Measurements from ENCODE around the gene RTN4R.
A peak's percentile ranks its signal among the peaks of the same experiment; 100 is the strongest.

Gene RTN4R

GRCh38 chr22:20239676-20240446 is 28.3 kb downstream of the RTN4R start:
- no peak for DNase-seq

DNA sequence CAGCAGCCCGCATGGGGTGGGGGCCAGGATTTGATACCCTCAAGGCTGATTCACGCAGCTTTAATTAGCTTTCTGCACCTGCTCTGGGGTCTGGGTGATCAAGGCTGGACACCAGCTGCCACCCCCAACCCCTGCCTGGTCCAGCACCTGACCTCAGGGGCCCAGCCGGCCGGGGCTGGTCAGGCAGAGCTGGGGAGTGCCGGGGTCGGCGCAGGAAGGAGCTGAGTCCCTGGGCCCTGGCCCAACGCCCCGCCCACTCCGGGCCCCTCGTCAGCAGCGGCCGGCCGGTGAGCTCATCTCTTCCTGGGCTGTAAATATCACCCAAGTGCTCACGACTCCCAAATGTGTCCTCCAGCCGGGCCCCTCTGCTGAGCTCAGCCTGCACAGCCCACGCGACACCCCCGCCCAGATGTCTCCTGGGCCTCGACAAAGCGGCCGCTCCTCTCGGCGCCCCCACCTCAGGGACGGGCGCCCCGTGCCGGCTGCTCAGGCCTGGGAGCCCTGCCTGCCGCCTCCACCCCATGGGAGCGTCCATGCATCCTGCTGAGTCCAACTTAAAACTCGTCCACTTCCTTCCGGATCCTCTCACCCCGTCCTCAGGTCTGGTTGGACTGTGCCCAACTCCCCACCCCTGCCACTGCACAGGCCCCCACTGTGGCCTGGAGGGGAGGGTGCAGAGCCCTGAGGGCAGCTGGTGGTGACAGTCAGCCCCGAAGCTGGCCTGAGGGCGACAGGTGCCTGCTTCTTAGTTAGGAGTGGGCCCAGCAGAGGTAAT is 29.0 kb downstream of the RTN4R start:
- peak in 1 of 2 experiments; percentile 40 for DNase-seq

GRCh38 chr22:20238536-20238900 is 29.6 kb downstream of the RTN4R start:
- peak; percentile 71 to 77 for DNase-seq

- peak in 1 of 2 experiments; percentile 33 for DNase-seq
These were observed 30.4 kb downstream of the RTN4R start for GRCh38 chr22:20237480-20238440.

- DNase-seq, result no peak
These were observed 31.9 kb downstream of the RTN4R start for GRCh38 chr22:20236052-20236717.

DNA sequence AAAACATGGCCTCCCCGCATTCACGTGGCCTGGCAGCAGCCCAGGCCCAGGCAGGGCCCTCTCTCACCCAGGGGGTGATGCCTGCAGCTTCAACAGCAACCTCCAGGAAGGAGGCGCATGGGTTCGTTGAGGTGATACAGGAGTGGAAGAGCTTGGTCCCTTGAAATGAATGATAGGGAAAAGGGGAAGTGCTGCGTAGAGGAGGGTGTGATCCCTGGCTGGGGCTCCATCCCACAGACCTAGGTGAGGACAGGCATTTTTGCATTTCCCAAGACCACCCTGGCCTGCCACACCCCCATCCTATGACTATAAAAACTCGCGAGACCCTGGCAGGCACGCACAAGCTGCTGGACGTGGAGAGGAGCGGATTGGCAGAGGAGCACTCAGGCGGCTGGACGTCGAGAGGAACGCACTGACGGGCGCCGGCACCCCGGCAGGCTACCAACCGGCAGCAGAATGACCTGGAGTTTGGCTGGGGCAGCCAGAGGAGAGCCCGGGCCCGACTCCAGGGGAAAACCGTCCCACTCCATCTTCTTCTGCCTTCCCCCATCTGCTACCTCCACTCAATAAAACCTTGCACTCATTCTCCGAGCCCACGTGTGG is 32.6 kb downstream of the RTN4R start:
- DNase-seq, result no peak

- DNase-seq, result no peak
These were observed 33.2 kb downstream of the RTN4R start for GRCh38 chr22:20234760-20235388.

- DNase-seq, result no peak
These were observed 33.8 kb downstream of the RTN4R start for GRCh38 chr22:20234314-20234682.

GRCh38 chr22:20233351-20234313 is 34.5 kb downstream of the RTN4R start:
- no peak for DNase-seq

DNA sequence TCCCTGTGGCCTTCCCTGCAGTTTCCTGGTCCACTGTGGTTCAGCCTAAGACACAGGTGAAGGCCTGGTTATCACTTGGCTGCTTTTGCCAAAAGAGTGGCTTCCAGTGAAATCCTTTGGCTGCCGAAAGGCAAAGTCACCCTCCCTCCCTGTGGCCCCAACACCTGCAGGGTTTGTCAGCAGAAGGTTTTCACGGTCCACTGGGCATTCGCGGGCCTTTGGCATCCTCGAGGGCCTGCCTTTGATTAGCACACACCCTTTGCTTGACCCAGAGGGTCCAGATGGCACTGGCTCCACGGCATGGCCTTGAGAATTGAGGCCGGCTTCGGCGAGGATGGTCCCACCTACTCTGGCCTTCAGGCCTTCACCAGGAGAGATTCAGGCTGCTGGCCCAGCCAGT is 35.3 kb downstream of the RTN4R start:
- no peak for DNase-seq

DNA sequence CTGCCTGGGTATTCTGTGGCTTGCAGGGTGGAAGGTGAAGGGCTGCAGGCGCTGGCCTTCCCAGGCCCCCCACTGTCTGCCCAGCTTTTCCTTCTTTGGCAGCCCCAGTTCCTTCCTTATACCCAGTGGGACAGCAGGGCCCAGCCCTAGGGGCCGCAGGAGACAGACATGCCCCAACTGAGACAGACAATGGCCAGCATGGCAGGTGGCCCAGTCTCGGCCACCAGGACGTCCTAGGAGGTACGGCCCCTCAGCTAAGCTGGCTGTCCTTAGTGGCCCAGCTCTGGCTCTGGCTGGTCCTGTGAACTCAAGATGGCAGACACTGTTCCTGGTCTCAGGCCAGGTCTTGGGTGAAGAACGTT is 35.9 kb downstream of the RTN4R start:
- no peak for DNase-seq

- DNase-seq, result no peak
These were observed 36.4 kb downstream of the RTN4R start for GRCh38 chr22:20231514-20232236.

GRCh38 chr22:20230777-20231420 is 37.2 kb downstream of the RTN4R start:
- DNase-seq, result no peak

GRCh38 chr22:20229916-20230775 is 38.0 kb downstream of the RTN4R start:
- no peak for DNase-seq

GRCh38 chr22:20228939-20229272 is 39.2 kb downstream of the RTN4R start:
- DNase-seq, result no peak

DNA sequence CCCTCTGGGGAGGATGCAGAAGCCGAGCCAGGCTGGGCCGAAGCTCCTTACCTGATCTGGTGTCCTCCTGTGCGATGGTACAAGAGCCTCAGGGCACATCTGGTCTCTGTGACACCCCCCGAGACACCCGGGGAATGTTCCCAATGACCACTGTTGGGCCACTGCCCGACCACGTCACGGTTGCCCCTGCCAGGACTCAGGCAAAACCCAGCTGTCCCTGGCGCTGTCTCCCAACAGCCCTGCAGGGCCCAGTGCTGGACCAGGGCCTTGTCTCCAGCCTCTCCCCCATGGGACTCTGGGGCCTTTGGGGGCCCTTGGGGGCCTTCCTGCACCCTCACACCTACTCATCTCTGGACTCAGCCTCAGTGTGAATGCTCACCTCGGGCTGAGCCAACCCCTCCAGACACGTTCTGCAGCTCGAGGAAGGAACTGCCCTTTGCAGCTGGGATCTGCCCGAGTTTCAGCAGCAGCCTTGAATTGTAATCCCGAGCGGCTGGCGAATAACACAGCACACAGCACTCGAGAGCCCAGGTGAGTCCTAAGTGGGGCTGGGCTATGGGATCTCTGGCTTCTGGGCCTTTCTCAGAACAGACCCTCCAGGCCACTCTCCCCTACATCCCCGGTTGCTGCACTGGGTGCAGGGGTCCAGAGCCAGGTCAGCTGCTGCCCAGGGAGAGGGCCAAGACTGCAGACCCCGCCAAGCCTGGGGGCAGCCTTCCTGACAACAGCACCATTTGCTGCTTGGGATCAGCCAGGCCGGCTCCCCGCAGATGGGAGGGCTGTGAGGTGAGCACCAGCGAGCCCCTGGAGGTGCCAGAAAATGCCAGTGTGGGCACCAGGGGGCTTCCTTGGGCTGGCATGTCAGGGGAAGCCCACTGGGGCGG is 39.8 kb downstream of the RTN4R start:
- no peak for DNase-seq

DNA sequence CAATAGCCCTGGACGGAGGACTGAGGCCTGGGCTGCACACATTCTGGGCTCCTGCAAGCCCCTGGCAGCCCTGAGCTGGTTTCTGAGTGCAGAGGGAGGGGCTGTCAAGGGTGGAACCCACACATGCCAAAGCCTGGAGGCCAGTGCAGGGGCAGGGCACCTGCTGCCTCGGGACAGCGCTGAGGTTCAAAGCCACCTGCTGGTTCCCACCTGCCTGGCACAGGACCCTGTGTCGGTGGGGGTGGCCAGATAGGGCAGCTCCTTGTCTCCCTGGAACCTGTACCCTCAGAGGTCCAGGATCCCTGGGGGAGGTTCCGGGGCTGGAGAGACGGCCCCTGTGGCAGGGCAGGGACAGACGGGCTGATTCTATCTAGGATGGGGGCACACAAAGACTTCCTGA is 40.8 kb downstream of the RTN4R start:
- no peak for DNase-seq
